MM.1S (cell line): ENCODE measurements around the gene FOXP1.

Source experiments
- EZH2 ChIP-seq: fragments of 300-600 bp; sonication (generic); optimal IDR thresholded peaks from 2 replicates; pipeline ENCODE3; 2017; ENCODE audit warnings: low read depth, mild to moderate bottlenecking, antibody characterized with exemption, low read length, mixed read lengths
- EZH2phosphoT487 ChIP-seq: fragments of 300-600 bp; sonication (generic); IDR thresholded peaks from 2 replicates; pipeline ENCODE4 v1.6.1; 2018; ENCODE audit warnings: antibody characterized with exemption, low read length
- TF ChIP-seq, protein P1 (sequence below): fragments of 300-600 bp; sonication (generic); IDR thresholded peaks from 2 replicates; pipeline ENCODE4 v1.5.1; 2016; ENCODE audit warnings: antibody characterized with exemption, low read length, mixed read lengths

DNA sequence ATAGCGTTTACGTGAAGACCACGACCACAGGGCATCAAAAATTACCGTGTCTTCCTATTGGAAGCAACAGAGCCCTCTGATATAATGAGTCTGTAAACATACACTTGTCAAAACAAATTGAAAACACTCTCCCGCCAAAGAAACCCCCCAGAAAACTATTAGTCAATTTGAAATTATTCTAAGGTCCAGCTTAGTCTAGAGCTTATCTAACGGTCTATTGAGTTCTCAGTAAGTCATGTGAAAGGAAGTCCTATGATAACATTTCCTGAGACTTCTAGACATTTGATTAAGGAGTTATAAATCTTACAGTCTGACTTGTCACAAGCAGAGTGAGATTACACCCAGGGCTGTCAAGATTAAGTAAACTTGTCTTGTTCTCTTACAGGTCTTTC lies 356.3 kb downstream of the FOXP1 start:
- TF ChIP-seq, protein P1, sequence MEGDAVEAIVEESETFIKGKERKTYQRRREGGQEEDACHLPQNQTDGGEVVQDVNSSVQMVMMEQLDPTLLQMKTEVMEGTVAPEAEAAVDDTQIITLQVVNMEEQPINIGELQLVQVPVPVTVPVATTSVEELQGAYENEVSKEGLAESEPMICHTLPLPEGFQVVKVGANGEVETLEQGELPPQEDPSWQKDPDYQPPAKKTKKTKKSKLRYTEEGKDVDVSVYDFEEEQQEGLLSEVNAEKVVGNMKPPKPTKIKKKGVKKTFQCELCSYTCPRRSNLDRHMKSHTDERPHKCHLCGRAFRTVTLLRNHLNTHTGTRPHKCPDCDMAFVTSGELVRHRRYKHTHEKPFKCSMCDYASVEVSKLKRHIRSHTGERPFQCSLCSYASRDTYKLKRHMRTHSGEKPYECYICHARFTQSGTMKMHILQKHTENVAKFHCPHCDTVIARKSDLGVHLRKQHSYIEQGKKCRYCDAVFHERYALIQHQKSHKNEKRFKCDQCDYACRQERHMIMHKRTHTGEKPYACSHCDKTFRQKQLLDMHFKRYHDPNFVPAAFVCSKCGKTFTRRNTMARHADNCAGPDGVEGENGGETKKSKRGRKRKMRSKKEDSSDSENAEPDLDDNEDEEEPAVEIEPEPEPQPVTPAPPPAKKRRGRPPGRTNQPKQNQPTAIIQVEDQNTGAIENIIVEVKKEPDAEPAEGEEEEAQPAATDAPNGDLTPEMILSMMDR, result no peak
- TF ChIP-seq EZH2 (no peak), EZH2phosphoT487 (no peak)
